HG03457 (cell line): Measurements from ENCODE around the gene MROH2B.
"Not testable (repeated sequence)": the region's sequence is repeated elsewhere in the genome, so short reads cannot be mapped to it uniquely, and the experiment has no call there.

Experiments used
- ATAC-seq: cut with Tn5 transposase; IDR thresholded peaks from one replicate; pipeline ENCODE4 v1.9.1; 2021; ENCODE audit warnings: moderate number of reproducible peaks; ENCODE audit not compliant: unreplicated experiment

MROH2B gene

GRCh38 chr5:41032973-41033372 lies 38.2 kb downstream of the MROH2B start:
- ATAC-seq, result no peak

- ATAC-seq, result not testable (repeated sequence)
These were observed 48.5 kb downstream of the MROH2B start for GRCh38 chr5:41022600-41022999.

GRCh38 chr5:41012318-41012717 lies 58.8 kb downstream of the MROH2B start:
- no peak for ATAC-seq

GRCh38 chr5:41010572-41010971 lies 60.6 kb downstream of the MROH2B start:
- ATAC-seq, result no peak

GRCh38 chr5:41009232-41009631 lies 61.9 kb downstream of the MROH2B start:
- no peak for ATAC-seq

- no peak for ATAC-seq
These were observed 66.2 kb downstream of the MROH2B start for GRCh38 chr5:41004931-41005330.

- ATAC-seq, result no peak
These were observed 67.3 kb downstream of the MROH2B start for GRCh38 chr5:41003670-41004376.

- no peak for ATAC-seq
These were observed 71.2 kb downstream of the MROH2B start for GRCh38 chr5:40999966-41000365.

GRCh38 chr5:40999142-40999541 lies 72.0 kb downstream of the MROH2B start:
- no peak for ATAC-seq

GRCh38 chr5:40995801-40996586 lies 75.1 kb downstream of the MROH2B start:
- no peak for ATAC-seq

- ATAC-seq, result no peak
These were observed 79.1 kb downstream of the MROH2B start for GRCh38 chr5:40991981-40992559.

GRCh38 chr5:40991168-40991980 lies 79.8 kb downstream of the MROH2B start:
- ATAC-seq, result no peak

- no peak for ATAC-seq
These were observed 82.2 kb downstream of the MROH2B start for GRCh38 chr5:40988746-40989510.

- ATAC-seq, result no peak
These were observed 83.8 kb downstream of the MROH2B start for GRCh38 chr5:40987349-40987748.

- ATAC-seq, result no peak
These were observed 84.5 kb downstream of the MROH2B start for GRCh38 chr5:40986666-40987065.

GRCh38 chr5:40985501-40985900 lies 85.6 kb downstream of the MROH2B start:
- ATAC-seq, result no peak

- no peak for ATAC-seq
These were observed 86.3 kb downstream of the MROH2B start for GRCh38 chr5:40984884-40985283.

- no peak for ATAC-seq
These were observed 87.4 kb downstream of the MROH2B start for GRCh38 chr5:40983781-40984180.

GRCh38 chr5:40981420-40981819 lies 89.7 kb downstream of the MROH2B start:
- ATAC-seq, result no peak

GRCh38 chr5:40976836-40977235 lies 94.3 kb downstream of the MROH2B start:
- no peak for ATAC-seq
